ENCODE data around the gene SERPINA3.

DNA sequence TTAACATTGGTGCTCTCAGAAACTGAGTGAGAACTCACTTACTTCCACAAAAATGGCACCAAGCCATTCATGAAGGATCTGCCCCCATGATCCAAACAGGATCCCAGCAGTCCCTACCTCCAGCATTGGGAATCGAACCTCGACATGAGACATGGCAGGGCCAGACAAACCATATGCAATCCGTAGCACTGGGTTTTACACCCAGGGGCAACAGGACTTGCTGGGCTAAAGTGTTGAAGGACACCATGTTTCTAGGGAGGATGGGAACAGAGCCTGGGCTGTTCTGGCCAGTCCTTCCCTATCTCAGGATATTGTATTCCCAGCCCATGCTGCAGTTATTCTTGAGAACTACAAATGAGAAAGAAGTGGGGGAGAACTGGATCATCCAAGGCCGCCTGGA, 36.6 kb downstream of the SERPINA3 start:
- TF ChIP-seq, protein P1, sequence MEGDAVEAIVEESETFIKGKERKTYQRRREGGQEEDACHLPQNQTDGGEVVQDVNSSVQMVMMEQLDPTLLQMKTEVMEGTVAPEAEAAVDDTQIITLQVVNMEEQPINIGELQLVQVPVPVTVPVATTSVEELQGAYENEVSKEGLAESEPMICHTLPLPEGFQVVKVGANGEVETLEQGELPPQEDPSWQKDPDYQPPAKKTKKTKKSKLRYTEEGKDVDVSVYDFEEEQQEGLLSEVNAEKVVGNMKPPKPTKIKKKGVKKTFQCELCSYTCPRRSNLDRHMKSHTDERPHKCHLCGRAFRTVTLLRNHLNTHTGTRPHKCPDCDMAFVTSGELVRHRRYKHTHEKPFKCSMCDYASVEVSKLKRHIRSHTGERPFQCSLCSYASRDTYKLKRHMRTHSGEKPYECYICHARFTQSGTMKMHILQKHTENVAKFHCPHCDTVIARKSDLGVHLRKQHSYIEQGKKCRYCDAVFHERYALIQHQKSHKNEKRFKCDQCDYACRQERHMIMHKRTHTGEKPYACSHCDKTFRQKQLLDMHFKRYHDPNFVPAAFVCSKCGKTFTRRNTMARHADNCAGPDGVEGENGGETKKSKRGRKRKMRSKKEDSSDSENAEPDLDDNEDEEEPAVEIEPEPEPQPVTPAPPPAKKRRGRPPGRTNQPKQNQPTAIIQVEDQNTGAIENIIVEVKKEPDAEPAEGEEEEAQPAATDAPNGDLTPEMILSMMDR (IDR thresholded peaks at IDR 0.05; ENCODE audit: control extremely low read depth in 1 of 3, insufficient read depth in 1 of 3, low read depth in 1 of 3, low read length in 3 of 3): no peak
- TF ChIP-seq POLR2AphosphoS5 (IDR thresholded peaks at IDR 0.05; ENCODE audit: low read depth, low read length) (no peak), SP1 (IDR thresholded peaks at IDR 0.05; ENCODE audit: low read depth, low read length) (no peak), HDAC2 (IDR thresholded peaks at IDR 0.05; ENCODE audit: borderline replicate concordance in 1 of 2, low read depth in 2 of 2, low read length in 2 of 2) (no peak), JUND (IDR thresholded peaks at IDR 0.05; ENCODE audit: low read length) (no peak), ZNF274 (IDR thresholded peaks at IDR 0.05; ENCODE audit: borderline replicate concordance, extremely low read depth, low read length) (no peak)
- TF ChIP-seq, protein P2, sequence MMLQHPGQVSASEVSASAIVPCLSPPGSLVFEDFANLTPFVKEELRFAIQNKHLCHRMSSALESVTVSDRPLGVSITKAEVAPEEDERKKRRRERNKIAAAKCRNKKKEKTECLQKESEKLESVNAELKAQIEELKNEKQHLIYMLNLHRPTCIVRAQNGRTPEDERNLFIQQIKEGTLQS (IDR thresholded peaks at IDR 0.05; ENCODE audit: insufficient read depth, low read depth, low read length): no peak
